ENCODE results near the gene FBXO38. TPM values are rescaled to one million over a fixed set of nuclear protein-coding genes. Genes with fewer than 3 reads are reported as not detected.

Gene FBXO38
- total and polyA plus RNA-seq, 9 of the 15 experiments (the other 6 are each of a cell fraction or from before 2014, with no cell fraction given) = 7.4 to 39.4 (median 29.3) TPM

GRCh38 chr5:148427370-148428042, 43.7 kb downstream of the FBXO38 start:
- Histone ChIP-seq H3K9me1 (ENCODE audit: control insufficient read depth, insufficient read depth, low read length) (no peaks in the 10 kb centered on the region), H3K27me3 (ENCODE audit: control insufficient read depth in 2 of 2, insufficient read depth in 2 of 2, low read length in 2 of 2) (no peaks in the 10 kb centered on the region), H3K79me2 (ENCODE audit: control insufficient read depth, insufficient read depth, low read length) (no peaks in the 10 kb centered on the region), H3K36me3 (ENCODE audit: control insufficient read depth, insufficient read depth, low read length) (peaks cover 62% of the 10 kb centered on the region), H3K4me2 (ENCODE audit: insufficient read depth, low read length) (no peak overlapping the region), H3K27ac (ENCODE audit: extremely low read depth, low read depth, low read length) (no peak overlapping the region), H2AFZ (ENCODE audit: low read depth, low read length) (no peak overlapping the region), H3K9me3 (replicated peaks; ENCODE audit: control insufficient read depth, insufficient read depth, low read depth, low read length) (no peaks in the 10 kb centered on the region), H3K4me3 (no peak overlapping the region), H3K4me1 (replicated peaks in 1 of 2; ENCODE audit: control insufficient read depth in 2 of 2, insufficient read depth in 2 of 2, low read length in 2 of 2) (peaks cover 0 to 4% of the 10 kb centered on the region in 2 experiments; a peak in 2 of 5 replicates), H3K9ac (ENCODE audit: insufficient read depth in 1 of 2, low read depth in 2 of 2, low read length in 2 of 2) (no peak overlapping the region), H4K20me1 (replicated peaks; ENCODE audit: control insufficient read depth, insufficient read depth, low read length) (no peaks in the 10 kb centered on the region)
- FAIRE-seq = no peak
- in situ Hi-C loops (cut with MboI) = loop anchor here (25.0 kb wide), 2 partner anchors 610 to 835 kb away; partner anchors contain the start of gene AFAP1L1
- POLR2A ChIA-PET = no interaction called here
- intact Hi-C loops (cut with micrococcal nuclease) = no loop called here
- BruUV-seq (replicated peaks) = no TSS peak
- no peak for DNase-seq (ENCODE audit: extremely low read depth in 1 of 4, low spot score in 3 of 4)
- CTCF ChIA-PET (ENCODE audit: low intra/inter-chr PET ratio) = no interaction called here
- no peak; the same call in 1 of the 3 replicates for ATAC-seq
- 93% methylated on average over 9 of the region's 14 CpGs for WGBS (ENCODE audit: insufficient coverage, low coverage, missing lambda C conversion rate)
- no peak for TF ChIP-seq DIDO1 (tag; IDR thresholded peaks at IDR 0.05; ENCODE audit: low read depth)
- TF ChIP-seq POLR3A (IDR thresholded peaks at IDR 0.05; ENCODE audit: borderline replicate concordance, extremely low read depth, insufficient read depth, insufficient read length) = no peak
- no peak for TF ChIP-seq TAF9B (IDR thresholded peaks at IDR 0.05; ENCODE audit: partially characterized antibody)
- no peak for TF ChIP-seq BRF1 (IDR thresholded peaks at IDR 0.05; ENCODE audit: borderline replicate concordance, extremely low read depth, insufficient read length)
- no peak for TF ChIP-seq HSF4 (CRISPR knock-in tag; IDR thresholded peaks at IDR 0.05; ENCODE audit: borderline replicate concordance)
- no peak for TF ChIP-seq TGIF2 (CRISPR knock-in tag; IDR thresholded peaks at IDR 0.05)
- TF ChIP-seq, protein P1, sequence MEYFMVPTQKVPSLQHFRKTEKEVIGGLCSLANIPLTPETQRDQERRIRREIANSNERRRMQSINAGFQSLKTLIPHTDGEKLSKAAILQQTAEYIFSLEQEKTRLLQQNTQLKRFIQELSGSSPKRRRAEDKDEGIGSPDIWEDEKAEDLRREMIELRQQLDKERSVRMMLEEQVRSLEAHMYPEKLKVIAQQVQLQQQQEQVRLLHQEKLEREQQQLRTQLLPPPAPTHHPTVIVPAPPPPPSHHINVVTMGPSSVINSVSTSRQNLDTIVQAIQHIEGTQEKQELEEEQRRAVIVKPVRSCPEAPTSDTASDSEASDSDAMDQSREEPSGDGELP (CRISPR knock-in tag; IDR thresholded peaks at IDR 0.05; ENCODE audit: borderline replicate concordance) = no peak
- TF ChIP-seq, protein P2, sequence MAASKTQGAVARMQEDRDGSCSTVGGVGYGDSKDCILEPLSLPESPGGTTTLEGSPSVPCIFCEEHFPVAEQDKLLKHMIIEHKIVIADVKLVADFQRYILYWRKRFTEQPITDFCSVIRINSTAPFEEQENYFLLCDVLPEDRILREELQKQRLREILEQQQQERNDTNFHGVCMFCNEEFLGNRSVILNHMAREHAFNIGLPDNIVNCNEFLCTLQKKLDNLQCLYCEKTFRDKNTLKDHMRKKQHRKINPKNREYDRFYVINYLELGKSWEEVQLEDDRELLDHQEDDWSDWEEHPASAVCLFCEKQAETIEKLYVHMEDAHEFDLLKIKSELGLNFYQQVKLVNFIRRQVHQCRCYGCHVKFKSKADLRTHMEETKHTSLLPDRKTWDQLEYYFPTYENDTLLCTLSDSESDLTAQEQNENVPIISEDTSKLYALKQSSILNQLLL (CRISPR knock-in tag; IDR thresholded peaks at IDR 0.05; ENCODE audit: borderline replicate concordance) = no peak
- TF ChIP-seq ZNF184 (CRISPR knock-in tag; IDR thresholded peaks at IDR 0.05) = no peak
- TF ChIP-seq ARID2 (IDR thresholded peaks at IDR 0.05) = no peak
- TF ChIP-seq NFATC3 (IDR thresholded peaks at IDR 0.05) = no peak
- no peak for TF ChIP-seq PHB (CRISPR knock-in tag; IDR thresholded peaks at IDR 0.05)
- TF ChIP-seq BCL6 (CRISPR knock-in tag; IDR thresholded peaks at IDR 0.05) = no peak
- no peak for TF ChIP-seq PHF20 (IDR thresholded peaks at IDR 0.05; ENCODE audit: partially characterized antibody)
- no peak for TF ChIP-seq ZNF431 (CRISPR knock-in tag; IDR thresholded peaks at IDR 0.05)

All from K562 (cell line).